AG20443 (cell line): ENCODE results near the gene ANKRD61.
"Not testable (repeated sequence)": the region's sequence is repeated elsewhere in the genome, so short reads cannot be mapped to it uniquely, and the experiment has no call there.

Experiments
- DNase-seq: peaks from one replicate; pipeline ENCODE4 v3.0.0; 2012; ENCODE audit warnings: low spot score, mixed read lengths

The ANKRD61 gene

GRCh38 chr7:6032167-6032566, 991 bp downstream of the ANKRD61 start:
- DNase-seq = no peak

- DNase-seq = no peak
These were observed 1.5 kb downstream of the ANKRD61 start for GRCh38 chr7:6032641-6033040.

GRCh38 chr7:6035165-6035564, 4.0 kb downstream of the ANKRD61 start:
- no peak for DNase-seq

GRCh38 chr7:6035686-6036085, 4.5 kb downstream of the ANKRD61 start:
- no peak for DNase-seq

GRCh38 chr7:6049780-6050179, 18.6 kb downstream of the ANKRD61 start:
- DNase-seq = no peak

GRCh38 chr7:6051185-6051584, 20.0 kb downstream of the ANKRD61 start:
- not testable (repeated sequence) for DNase-seq

GRCh38 chr7:6056616-6057015, 25.4 kb downstream of the ANKRD61 start:
- no peak for DNase-seq

GRCh38 chr7:6057316-6058129, 26.3 kb downstream of the ANKRD61 start:
- no peak for DNase-seq

GRCh38 chr7:6059941-6060340, 28.8 kb downstream of the ANKRD61 start:
- DNase-seq = not testable (repeated sequence)

GRCh38 chr7:6071406-6071805, 40.2 kb downstream of the ANKRD61 start:
- no peak for DNase-seq

GRCh38 chr7:6074612-6075380, 43.6 kb downstream of the ANKRD61 start:
- no peak for DNase-seq

GRCh38 chr7:6078548-6078947, 47.4 kb downstream of the ANKRD61 start:
- DNase-seq = no peak

GRCh38 chr7:6083047-6083446, 51.9 kb downstream of the ANKRD61 start:
- not testable (repeated sequence) for DNase-seq
